Activated CD8-positive, alpha-beta T cell treated with anti-CD3 and anti-CD28 coated beads, Interleukin-2, amount 10 ng/mL, durations not matched to agents 7 days and 5 days (primary cell): ENCODE measurements around the gene TUBE1. TPM values are rescaled to one million over a fixed set of nuclear protein-coding genes. Genes with fewer than 3 reads are reported as not detected.

Experiments used
- ATAC-seq: fragments of 150-1000 bp; cut with Tn5 transposase; one replicate; pipeline ENCODE4 v1.10.0; 2021; ENCODE audit warnings: moderate library complexity
- CTCF ChIA-PET: fragments of 350-600 bp; sonication (Branson Sonifier 250); formaldehyde crosslinking; loops from one replicate; lab custom pipeline; 2021; ENCODE audit warnings: antibody characterized with exemption; lab: Charles Lee
- POLR2A ChIA-PET: fragments of 350-600 bp; sonication (Branson Sonifier 250); formaldehyde crosslinking; loops from one replicate; lab custom pipeline; 2021; ENCODE audit warnings: antibody characterized with exemption; lab: Charles Lee
- DNase-seq: peaks from one replicate; pipeline ENCODE4 v3.0.0-alpha.2; 2020
- H3K27ac Mint-ChIP-seq: one replicate; pipeline ENCODE4 v1.8.0; 2021; ENCODE audit warnings: mild to moderate bottlenecking, mixed read lengths
- H3K27me3 Mint-ChIP-seq: one replicate; pipeline ENCODE4 v1.8.0; 2021; ENCODE audit warnings: low read depth, mixed read lengths
- H3K36me3 Mint-ChIP-seq: one replicate; pipeline ENCODE4 v1.8.0; 2021; ENCODE audit warnings: low read depth, mixed read lengths
- H3K4me1 Mint-ChIP-seq: one replicate; pipeline ENCODE4 v1.8.0; 2021; ENCODE audit warnings: low read depth, mixed read lengths
- H3K4me3 Mint-ChIP-seq: one replicate; pipeline ENCODE4 v1.8.0; 2021; ENCODE audit warnings: mild to moderate bottlenecking, mixed read lengths
- H3K9me3 Mint-ChIP-seq: one replicate; pipeline ENCODE4 v1.8.0; 2022; ENCODE audit warnings: mixed read lengths; ENCODE audit not compliant: insufficient read depth
- total RNA-seq, 2 experiments: library from RNA; stranded (reverse); gene quantifications; one replicate each; pipeline ENCODE4 v1.2.3, GENCODE V29; 2021

The TUBE1 gene
- total RNA-seq, 2 experiments from 2014 or later = 16.0 to 16.5 TPM

DNA sequence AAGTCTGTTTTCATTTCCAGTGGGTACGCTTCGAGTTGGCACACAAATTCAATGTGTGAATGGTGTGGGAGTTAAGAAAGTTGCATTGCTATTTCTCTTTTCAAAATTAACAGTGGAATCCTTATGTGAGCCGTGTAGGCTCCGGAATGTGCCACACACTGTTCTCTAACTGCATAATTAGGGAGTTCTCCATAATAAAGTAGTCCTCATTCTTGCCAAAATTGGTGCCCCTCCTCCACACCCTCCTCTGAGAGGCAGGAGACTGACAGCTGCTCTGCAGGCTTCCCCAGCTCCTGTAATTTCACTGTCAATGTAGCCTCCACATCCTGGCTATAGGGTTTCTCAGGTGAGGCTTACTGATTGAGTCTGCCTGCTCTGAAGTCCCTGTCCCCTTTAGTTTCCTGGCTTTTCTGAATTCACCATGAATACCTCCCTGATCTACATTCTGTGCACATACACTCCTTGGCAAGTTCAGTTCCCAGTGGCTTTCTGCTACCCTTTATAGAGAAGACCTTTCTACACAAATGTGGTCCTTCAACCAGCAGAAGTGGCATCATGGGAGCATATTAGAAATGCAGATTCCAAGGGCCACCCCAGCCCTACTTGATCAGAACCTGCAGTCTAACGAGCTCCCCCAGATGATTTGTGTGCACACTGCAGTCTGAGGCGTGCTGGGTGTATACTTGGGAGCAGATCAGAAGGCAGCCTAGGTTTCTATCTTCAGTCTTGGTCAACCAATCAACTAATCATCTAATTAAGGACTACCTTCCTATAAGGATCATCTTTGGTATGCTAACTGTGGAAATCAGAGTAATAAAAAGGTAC, 53.3 kb downstream of the TUBE1 start:
- CTCF ChIA-PET = interaction anchor here (1.0 kb wide), 2 partner anchors 8 to 9 kb away, joined by 4 read pairs; no protein-coding TSS in a partner anchor
- peaks cover 30% of the 10 kb centered on the region for H3K4me1 Mint-ChIP-seq
- POLR2A ChIA-PET = no interaction called here
- no peaks in the 10 kb centered on the region for H3K9me3 Mint-ChIP-seq
- H3K27me3 Mint-ChIP-seq = no peaks in the 10 kb centered on the region
- no peak overlapping the region for H3K27ac Mint-ChIP-seq
- no peak for ATAC-seq
- DNase-seq = no peak
- H3K36me3 Mint-ChIP-seq = no peaks in the 10 kb centered on the region
- H3K4me3 Mint-ChIP-seq = no peak overlapping the region

DNA sequence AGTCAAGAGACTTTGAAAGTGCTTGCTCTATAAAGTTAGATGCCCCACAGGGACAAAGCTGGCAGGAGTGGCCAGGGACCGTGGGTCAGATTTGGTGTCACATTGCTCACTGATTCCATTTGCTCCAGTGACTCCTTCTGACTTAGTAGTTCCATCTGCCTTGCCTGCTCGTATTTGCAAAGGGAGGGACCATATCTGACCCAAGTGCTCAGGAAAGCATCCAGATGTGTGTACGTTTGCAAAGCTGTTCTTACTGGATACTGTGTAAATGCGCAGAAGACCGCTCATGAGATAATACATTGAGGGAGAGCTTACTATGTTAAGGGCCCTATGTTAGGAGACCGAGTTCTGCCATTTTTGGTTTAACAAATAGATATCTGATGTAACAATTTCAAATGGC, 54.6 kb downstream of the TUBE1 start:
- H3K4me3 Mint-ChIP-seq = no peak overlapping the region
- H3K27ac Mint-ChIP-seq = no peak overlapping the region
- ChIA-PET CTCF (interaction anchor here (1.3 to 3.3 kb wide), 2 partner anchors 9 to 22 kb away, joined by 4 to 30 read pairs; no protein-coding TSS in a partner anchor), POLR2A (no interaction called here)
- H3K27me3 Mint-ChIP-seq = no peaks in the 10 kb centered on the region
- H3K9me3 Mint-ChIP-seq = no peaks in the 10 kb centered on the region
- DNase-seq (no peak), ATAC-seq (no peak)
- H3K4me1 Mint-ChIP-seq = peaks cover 42% of the 10 kb centered on the region
- H3K36me3 Mint-ChIP-seq = no peaks in the 10 kb centered on the region

DNA sequence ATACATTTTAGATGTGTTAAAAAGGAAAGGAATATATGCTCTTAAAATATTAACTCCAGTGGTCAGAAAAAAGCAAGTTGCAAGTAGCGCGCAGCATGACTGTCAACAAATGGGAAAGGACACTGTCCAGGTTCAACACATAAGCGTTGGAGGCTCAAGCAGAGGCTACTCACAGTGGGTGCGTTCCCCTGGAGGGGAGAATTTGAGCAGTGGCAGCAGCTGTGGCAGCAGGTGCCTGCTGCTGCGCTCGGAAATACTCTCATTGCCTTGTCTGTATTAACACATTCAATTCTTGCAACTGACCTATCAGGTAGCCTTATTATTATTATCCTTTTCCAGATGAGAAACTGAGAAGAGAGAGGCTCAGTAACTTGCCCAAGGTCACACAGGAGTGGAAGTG, 55.3 kb downstream of the TUBE1 start:
- DNase-seq (no peak), ATAC-seq (no peak)
- no peak overlapping the region for H3K27ac Mint-ChIP-seq
- no peaks in the 10 kb centered on the region for H3K27me3 Mint-ChIP-seq
- peaks cover 48% of the 10 kb centered on the region for H3K4me1 Mint-ChIP-seq
- POLR2A ChIA-PET = no interaction called here
- no peaks in the 10 kb centered on the region for H3K9me3 Mint-ChIP-seq
- CTCF ChIA-PET = interaction anchor here (1.3 to 3.3 kb wide), 2 partner anchors 10 to 22 kb away, joined by 4 to 30 read pairs; no protein-coding TSS in a partner anchor
- no peaks in the 10 kb centered on the region for H3K36me3 Mint-ChIP-seq
- no peak overlapping the region for H3K4me3 Mint-ChIP-seq

DNA sequence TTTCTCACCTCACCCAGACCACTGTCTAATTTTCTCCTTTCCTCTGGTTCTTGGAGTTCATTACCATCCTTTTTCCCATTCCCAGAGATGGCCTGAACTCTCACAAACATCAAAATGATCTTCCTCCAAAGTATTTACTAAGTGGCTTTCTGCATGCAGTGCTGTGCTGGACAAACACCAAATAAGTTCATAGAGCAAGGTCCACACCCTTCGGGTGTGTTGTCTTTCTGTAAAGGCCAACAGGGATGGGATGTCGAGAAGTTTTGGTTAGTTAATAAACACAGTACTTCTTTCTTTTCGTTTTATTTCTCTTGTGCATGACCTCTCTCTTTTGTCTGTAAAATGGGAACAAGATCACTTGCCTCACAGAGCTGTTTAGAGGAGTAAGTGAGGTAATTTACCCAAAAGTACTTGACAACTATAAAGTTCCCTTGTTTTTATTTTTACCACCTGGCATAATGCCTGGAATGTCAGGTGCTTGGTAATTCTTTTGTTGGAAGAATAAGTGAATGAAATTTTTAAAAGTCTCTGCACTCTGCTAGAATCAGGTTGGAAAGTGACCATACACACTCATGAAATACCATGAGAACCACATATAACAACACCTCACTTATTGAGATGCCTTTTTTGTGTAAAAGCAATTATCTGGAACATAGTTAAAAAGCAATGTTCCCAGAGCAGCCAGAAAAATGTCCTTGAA, 56.2 kb downstream of the TUBE1 start:
- H3K27ac Mint-ChIP-seq = no peak overlapping the region

DNA sequence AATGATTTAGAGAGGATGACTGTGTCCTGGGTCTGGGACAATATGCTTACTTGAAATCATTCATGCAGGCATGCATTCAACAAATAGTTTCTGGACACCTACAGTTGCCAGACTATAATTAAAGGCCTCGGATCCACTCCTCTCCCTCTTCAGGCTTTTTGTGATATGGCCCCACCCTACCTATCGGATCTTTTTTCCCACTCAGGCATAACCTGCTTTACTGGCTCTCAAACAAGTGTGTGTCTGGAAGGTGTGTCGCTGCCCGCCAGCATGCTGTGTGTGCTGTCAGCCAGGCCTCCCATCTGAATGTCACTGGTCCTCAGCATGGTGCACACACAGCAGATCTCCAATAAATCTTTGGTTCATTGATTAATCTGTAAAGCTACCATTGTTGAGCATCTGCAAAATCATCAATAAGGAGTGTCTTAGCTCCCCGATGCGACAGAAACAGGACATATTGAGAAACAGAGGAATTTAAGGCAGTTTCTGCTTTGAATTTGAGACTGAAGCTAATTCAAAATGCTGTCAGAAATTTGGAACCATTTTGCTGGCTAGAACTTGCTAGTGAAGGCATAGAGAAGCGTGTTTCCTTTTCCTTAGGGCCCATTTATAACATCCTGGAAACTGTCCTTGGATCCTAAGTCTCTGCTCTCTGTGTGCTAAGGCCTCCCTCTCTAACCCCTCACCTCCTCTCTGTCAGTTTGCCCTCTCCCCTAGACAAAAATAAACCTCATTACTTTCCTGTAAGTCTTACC, 56.9 kb downstream of the TUBE1 start:
- no peak for ATAC-seq
- DNase-seq = no peak
- Mint-ChIP-seq H3K9me3 (no peaks in the 10 kb centered on the region), H3K36me3 (peaks cover 2% of the 10 kb centered on the region), H3K4me1 (peaks cover 51% of the 10 kb centered on the region), H3K4me3 (no peak overlapping the region), H3K27me3 (no peaks in the 10 kb centered on the region), H3K27ac (peak overlapping the region; percentile 6)
- ChIA-PET POLR2A (no interaction called here), CTCF (interaction anchor here (1.0 to 3.3 kb wide), 3 partner anchors 12 to 20 kb away, joined by 3 to 30 read pairs (median 4); no protein-coding TSS in a partner anchor)

More for the DNA sequence above, 56.2 kb downstream of the TUBE1 start:
- ChIA-PET CTCF (interaction anchor here (1.0 to 3.3 kb wide), 3 partner anchors 11 to 21 kb away, joined by 3 to 30 read pairs (median 4); no protein-coding TSS in a partner anchor), POLR2A (no interaction called here)
- Mint-ChIP-seq H3K27me3 (no peaks in the 10 kb centered on the region), H3K4me3 (no peak overlapping the region), H3K4me1 (peaks cover 55% of the 10 kb centered on the region), H3K36me3 (peaks cover 2% of the 10 kb centered on the region), H3K9me3 (no peaks in the 10 kb centered on the region)
- ATAC-seq = no peak
- DNase-seq = no peak

DNA sequence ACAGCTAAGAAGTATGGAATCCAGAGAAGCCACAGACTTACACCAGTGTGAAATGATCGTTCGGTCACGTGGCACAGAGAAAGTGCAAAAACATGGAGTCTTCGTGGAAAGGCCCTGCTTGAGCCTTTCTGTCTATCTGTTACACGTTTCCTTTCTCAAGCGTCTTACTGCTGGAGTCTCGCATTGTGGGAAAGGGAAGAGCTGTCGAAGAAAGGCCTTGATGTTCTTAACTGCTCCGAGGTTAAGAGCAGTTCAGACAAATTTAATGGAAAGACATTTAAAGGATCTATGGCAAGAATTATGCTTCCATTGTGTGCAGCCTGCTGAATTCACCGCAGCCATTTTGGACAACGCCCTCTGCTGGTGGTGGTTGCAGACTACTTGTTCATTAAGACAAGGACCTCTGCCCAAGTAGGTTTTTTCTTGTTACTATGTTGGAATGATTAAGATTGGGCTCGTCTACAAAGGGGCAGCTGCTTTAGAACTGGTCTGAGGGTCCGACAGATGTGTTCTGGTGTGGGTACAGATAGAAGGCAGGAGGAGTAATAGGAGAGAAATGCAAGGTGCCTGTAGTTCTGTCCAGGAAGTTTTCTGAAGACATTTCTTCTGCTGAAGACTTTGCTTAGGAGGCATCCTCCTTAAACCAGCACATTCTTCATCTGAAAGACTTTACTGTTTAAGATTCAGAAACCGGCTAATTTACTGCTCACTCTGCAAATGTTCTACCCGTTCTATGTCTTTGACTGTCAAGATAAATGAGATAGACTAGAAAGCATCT, 58.0 kb downstream of the TUBE1 start:
- Mint-ChIP-seq H3K4me3 (no peak overlapping the region), H3K27me3 (no peaks in the 10 kb centered on the region), H3K27ac (peak overlapping the region; percentile 78), H3K9me3 (no peaks in the 10 kb centered on the region), H3K36me3 (peaks cover 5% of the 10 kb centered on the region), H3K4me1 (peaks cover 44% of the 10 kb centered on the region)
- ChIA-PET POLR2A (no interaction called here), CTCF (interaction anchor here (1.0 to 5.4 kb wide), 14 partner anchors 9 to 770 kb away, joined by 3 to 98 read pairs (median 8); partner anchors contain the start of gene FYN)
- DNase-seq (peak; percentile 74), ATAC-seq (no peak)

DNA sequence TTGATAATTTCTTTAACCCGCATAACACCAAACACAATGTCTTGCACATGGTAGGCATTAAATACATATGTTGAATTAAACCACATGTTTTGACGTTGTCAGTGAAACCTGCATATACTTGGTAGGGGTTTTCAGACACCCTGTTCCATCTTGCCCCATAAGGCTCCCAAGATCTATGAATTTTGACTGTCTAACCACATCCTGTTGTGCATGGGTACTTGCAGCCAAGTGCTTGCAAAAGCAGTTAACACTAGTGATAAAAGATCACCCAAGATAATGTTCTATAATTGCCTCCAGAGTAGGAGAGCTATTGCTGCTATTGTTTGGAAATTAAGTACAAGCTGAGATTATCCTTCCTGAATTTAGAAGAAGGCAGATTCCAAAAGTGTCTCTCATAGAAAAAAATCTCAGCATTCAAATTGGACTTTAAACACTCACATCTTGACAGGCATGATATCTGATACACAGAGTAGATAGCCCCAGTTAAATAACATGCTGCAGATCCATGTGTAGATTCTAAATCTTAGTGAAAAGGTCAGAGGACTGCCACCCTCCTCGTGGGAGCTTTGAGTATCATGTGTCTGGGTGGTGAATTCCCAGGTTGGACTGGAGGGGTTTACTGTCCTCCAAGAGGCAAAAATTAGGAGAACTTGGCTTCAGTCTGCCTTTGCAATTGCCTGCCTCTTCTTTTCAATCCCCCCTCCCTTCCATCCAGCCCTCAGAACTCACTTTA, 59.2 kb downstream of the TUBE1 start:
- no peaks in the 10 kb centered on the region for H3K27me3 Mint-ChIP-seq
- ChIA-PET POLR2A (interaction anchor here (0.6 to 1.2 kb wide), 4 partner anchors 10 to 154 kb away, joined by 3 to 4 read pairs (median 3); no protein-coding TSS in a partner anchor), CTCF (interaction anchor here (0.8 to 5.4 kb wide), 19 partner anchors 8 to 769 kb away, joined by 3 to 98 read pairs (median 7); partner anchors contain the start of gene FYN)
- peaks cover 9% of the 10 kb centered on the region for H3K36me3 Mint-ChIP-seq
- peak overlapping the region; percentile 13 for H3K4me3 Mint-ChIP-seq
- peaks cover 4% of the 10 kb centered on the region for H3K9me3 Mint-ChIP-seq
- peaks cover 40% of the 10 kb centered on the region for H3K4me1 Mint-ChIP-seq
- peak overlapping the region; percentile 78 for H3K27ac Mint-ChIP-seq
- ATAC-seq (peak; percentile 93), DNase-seq (peak; percentile 66)

DNA sequence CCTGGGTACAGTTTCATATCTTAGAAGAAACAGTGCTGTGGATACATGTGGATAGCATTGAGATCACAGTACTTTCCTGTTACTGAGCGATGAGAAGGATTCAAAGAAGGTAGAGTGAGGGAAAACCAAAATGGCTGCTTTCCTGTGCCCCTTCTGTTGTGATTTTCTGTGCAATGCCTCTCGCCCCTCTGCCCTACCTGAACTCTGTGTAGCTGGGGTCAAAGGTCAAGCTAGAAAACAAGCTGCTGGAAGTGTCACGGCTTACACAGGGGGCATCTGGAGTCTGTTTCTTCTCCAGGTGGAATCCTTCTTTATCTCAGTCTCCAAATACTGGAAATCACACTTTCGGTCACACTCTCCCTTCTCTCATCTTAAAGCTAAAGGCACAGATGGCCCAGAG, 60.3 kb downstream of the TUBE1 start:
- ATAC-seq = no peak
- peaks cover 4% of the 10 kb centered on the region for H3K9me3 Mint-ChIP-seq
- no peak overlapping the region for H3K4me3 Mint-ChIP-seq
- peaks cover 9% of the 10 kb centered on the region for H3K36me3 Mint-ChIP-seq
- peak overlapping the region; percentile 78 for H3K27ac Mint-ChIP-seq
- CTCF ChIA-PET = interaction anchor here (1.0 to 5.4 kb wide), 5 partner anchors 9 to 317 kb away, joined by 5 to 98 read pairs (median 7); no protein-coding TSS in a partner anchor
- no peaks in the 10 kb centered on the region for H3K27me3 Mint-ChIP-seq
- no peak for DNase-seq
- H3K4me1 Mint-ChIP-seq = peaks cover 40% of the 10 kb centered on the region
- POLR2A ChIA-PET = interaction anchor here (0.8 to 1.1 kb wide), 2 partner anchors 9 to 12 kb away, joined by 3 to 4 read pairs; no protein-coding TSS in a partner anchor

DNA sequence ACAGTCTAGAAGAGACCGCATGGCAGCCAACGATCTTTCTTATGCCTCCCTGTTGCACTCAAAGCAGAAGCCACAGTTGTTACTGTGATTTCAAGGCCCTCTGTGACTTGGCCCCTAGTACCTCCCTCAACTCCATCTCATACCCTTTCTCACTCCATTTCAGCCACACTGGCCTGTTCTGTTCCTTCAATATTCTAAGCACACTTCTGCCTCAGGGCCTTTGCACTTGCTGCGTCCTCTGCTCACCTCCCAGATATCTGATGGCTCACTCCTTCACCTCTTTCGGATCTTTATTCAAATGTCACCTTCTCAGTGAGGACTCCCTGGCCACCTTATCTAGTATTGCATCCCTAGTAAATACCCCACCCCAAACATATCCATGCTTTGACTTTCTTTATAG, 62.8 kb downstream of the TUBE1 start:
- peaks cover 4% of the 10 kb centered on the region for H3K9me3 Mint-ChIP-seq
- H3K4me3 Mint-ChIP-seq = no peak overlapping the region
- peaks cover 32% of the 10 kb centered on the region for H3K4me1 Mint-ChIP-seq
- POLR2A ChIA-PET = no interaction called here
- no peaks in the 10 kb centered on the region for H3K27me3 Mint-ChIP-seq
- ATAC-seq (no peak), DNase-seq (no peak)
- peaks cover 9% of the 10 kb centered on the region for H3K36me3 Mint-ChIP-seq
- CTCF ChIA-PET = interaction anchor here (5.4 kb wide), 1 partner anchor 16 kb away, joined by 98 read pairs; no protein-coding TSS in a partner anchor
- H3K27ac Mint-ChIP-seq = no peak overlapping the region

DNA sequence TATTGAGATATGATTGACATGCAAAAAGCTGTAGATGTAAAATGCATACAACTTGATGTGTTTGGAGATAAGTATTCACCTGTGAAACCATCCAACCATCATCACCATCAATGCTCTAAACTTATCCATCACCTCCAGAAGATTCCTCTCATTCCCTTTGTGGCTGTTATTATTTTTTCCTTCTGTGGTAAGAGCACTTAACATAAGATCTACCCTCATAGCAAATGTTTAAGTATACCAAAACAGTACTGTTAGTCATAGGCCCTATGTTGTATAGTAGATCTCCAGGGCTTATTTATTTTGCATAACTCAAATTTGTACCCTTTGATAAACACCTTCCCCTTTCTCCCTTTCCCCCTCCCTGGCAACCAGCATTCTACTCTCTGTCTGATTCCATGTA, 64.5 kb downstream of the TUBE1 start:
- Mint-ChIP-seq H3K27ac (no peak overlapping the region), H3K36me3 (peaks cover 9% of the 10 kb centered on the region), H3K4me3 (no peak overlapping the region), H3K4me1 (peaks cover 19% of the 10 kb centered on the region), H3K27me3 (no peaks in the 10 kb centered on the region), H3K9me3 (peaks cover 4% of the 10 kb centered on the region)
- ChIA-PET CTCF (interaction anchor here (1.2 kb wide), 1 partner anchor 21 kb away, joined by 6 read pairs; no protein-coding TSS in a partner anchor), POLR2A (no interaction called here)
- ATAC-seq = no peak
- no peak for DNase-seq
